ENCODE results near the gene TBCD. TPM values are rescaled to one million over a fixed set of nuclear protein-coding genes. Genes with fewer than 3 reads are reported as not detected.

The TBCD gene
- total RNA-seq, 1 donor from 2014 or later = 84.8 TPM

DNA sequence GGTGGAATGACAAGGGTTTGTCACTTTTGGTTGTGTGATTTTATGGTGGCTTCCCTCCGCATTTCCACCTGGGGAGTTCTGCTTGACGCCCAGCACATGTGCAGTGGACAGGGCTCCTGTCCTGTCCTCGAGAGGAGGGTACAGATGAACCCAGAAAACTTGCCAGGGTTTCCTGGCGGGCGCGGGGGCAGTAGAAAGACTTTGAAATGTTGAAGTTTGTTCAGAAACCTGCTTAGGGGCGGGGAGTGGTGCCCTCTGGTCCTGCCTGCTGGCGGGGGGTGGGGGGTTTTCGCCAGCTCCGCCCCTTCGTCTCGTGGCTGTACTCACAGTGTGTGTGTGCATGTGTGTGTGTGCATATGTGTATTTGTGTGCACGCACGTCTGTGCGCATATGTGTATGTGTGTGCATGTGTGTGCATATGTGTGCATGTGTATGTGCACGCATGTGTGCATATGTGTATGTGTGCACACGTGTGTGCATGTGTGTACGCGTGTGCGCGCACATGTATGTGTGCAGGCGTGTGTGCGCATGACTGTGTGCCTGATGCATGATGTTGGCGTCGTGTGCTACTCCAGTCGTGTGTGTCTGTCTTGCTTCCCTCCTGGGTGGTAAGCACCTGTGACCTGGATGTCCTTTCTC lies 28.6 kb upstream of the TBCD start:
- H3K4me1 ChIP-seq = no peaks in the 10 kb centered on the region
- TF ChIP-seq, protein P1, sequence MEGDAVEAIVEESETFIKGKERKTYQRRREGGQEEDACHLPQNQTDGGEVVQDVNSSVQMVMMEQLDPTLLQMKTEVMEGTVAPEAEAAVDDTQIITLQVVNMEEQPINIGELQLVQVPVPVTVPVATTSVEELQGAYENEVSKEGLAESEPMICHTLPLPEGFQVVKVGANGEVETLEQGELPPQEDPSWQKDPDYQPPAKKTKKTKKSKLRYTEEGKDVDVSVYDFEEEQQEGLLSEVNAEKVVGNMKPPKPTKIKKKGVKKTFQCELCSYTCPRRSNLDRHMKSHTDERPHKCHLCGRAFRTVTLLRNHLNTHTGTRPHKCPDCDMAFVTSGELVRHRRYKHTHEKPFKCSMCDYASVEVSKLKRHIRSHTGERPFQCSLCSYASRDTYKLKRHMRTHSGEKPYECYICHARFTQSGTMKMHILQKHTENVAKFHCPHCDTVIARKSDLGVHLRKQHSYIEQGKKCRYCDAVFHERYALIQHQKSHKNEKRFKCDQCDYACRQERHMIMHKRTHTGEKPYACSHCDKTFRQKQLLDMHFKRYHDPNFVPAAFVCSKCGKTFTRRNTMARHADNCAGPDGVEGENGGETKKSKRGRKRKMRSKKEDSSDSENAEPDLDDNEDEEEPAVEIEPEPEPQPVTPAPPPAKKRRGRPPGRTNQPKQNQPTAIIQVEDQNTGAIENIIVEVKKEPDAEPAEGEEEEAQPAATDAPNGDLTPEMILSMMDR (IDR thresholded peaks at IDR 0.05) = no peak
- H3K9me3 ChIP-seq = no peaks in the 10 kb centered on the region
- H3K36me3 ChIP-seq = peaks cover 78% of the 10 kb centered on the region
- intact Hi-C loops (cut with DNase I) = no loop called here
- no peak for ATAC-seq
- DNase-seq = no peak
- no peak overlapping the region for H3K4me3 ChIP-seq
- H3K27me3 ChIP-seq (ENCODE audit: low read depth) = no peaks in the 10 kb centered on the region
- H3K27ac ChIP-seq = no peak overlapping the region

DNA sequence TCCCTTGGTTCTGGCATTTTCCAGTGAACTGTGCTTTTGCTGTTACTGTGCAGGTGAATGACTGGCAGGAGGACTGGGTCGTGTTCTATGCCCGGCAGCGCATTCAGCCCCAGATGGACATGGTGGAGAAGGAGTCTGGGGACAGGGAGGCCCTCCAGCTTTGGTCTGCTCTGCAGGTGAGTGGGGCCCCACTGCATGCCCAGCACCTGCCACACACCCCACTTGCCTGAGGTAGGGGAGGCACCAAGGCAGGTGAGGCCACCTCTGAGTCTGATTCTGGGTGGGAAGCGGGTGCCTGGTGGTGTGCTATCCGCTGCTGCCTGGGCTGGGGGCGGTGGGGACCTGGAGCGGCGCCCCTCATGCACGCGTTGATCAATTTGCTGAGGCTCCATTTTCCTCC lies 25.4 kb upstream of the TBCD start:
- DNase-seq (no peak), ATAC-seq (no peak)
- intact Hi-C loops (cut with DNase I) = no loop called here

DNA sequence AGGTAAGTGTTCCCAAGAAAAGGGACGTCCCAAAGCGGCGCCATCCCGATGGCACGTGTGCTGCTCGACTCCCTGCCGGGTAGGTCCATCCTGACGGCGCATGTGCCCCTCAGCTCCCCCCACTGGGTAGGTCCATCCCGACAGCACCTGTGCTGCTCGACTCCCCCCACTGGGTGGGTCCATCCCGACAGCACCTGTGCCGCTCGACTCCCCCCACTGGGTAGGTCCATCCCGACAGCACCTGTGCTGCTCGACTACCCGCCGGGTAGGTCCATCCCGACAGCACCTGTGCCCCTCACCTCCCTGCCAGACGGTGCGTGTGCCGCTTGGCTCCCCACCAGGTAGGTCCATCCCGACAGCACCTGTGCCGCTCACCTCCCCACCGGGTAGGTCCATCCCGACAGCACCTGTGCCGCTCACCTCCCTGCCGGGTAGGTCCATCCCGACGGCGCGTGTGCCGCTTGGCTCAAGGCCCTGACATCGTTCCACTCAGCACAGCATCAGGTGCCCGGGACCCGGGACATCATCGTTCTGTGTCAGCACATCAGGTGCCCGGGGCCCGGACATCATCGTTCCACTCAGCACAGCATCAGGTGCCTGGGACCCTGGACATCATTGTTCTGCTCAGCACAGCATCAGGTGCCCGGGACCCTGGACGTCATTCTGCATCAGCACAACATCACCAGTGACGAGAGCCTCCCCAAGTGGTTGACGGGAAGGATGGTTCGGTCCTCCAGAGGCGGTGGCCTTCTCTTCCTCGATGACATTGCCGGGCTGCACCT lies 22.2 kb upstream of the TBCD start:
- DNase-seq (no peak), ATAC-seq (peak in 1 of 2 donors; percentile 23)
- Histone ChIP-seq H3K36me3 (peaks cover 40% of the 10 kb centered on the region), H3K4me3 (no peak overlapping the region), H3K27ac (no peak overlapping the region), H3K27me3 (ENCODE audit: low read depth) (no peaks in the 10 kb centered on the region), H3K9me3 (no peaks in the 10 kb centered on the region), H3K4me1 (peaks cover under 1% of the 10 kb centered on the region)
- TF ChIP-seq, protein P1 (IDR thresholded peaks at IDR 0.05) = no peak
- intact Hi-C loops (cut with DNase I) = no loop called here

More for the DNA sequence above, 25.4 kb upstream of the TBCD start:
- TF ChIP-seq, protein P1 (IDR thresholded peaks at IDR 0.05) = no peak
- Histone ChIP-seq H3K9me3 (no peaks in the 10 kb centered on the region), H3K27ac (no peak overlapping the region), H3K27me3 (ENCODE audit: low read depth) (no peaks in the 10 kb centered on the region), H3K36me3 (peaks cover 65% of the 10 kb centered on the region), H3K4me3 (no peak overlapping the region), H3K4me1 (no peaks in the 10 kb centered on the region)

DNA sequence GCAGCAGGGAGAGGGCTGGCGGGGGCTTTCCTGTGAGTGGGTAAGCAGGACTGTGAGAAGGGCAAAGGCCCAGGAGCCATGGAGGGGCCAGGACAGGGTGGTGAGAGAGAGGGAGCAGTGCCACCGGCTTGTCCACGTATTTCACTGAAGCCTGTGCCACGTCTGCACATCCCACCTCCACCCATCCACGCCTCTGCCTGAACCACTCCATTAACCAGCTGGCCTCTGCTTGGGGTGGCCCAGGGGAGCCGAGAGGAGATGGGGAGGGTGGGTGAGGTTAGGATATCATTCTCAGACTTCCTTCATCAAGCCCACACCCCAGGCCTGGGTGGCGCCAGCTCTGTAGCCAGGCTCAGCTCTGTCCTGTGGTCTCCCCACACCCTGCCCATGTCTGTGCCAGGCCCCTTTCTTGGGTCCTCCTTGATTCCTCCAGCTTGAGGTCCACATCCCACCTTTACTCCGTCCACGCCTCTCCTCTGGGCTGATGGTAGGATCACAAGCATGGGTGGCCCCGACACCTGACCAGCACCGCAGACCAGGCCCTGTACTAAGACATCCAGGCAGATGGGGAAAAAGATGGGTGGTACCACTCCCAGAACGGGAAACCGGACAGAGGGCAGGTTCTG lies 19.6 kb upstream of the TBCD start:
- intact Hi-C loops (cut with DNase I) = no loop called here
- Histone ChIP-seq H3K4me1 (peaks cover 17% of the 10 kb centered on the region), H3K9me3 (no peaks in the 10 kb centered on the region), H3K27me3 (ENCODE audit: low read depth) (no peaks in the 10 kb centered on the region), H3K27ac (no peak overlapping the region), H3K36me3 (peaks cover 24% of the 10 kb centered on the region), H3K4me3 (no peak overlapping the region)
- TF ChIP-seq, protein P1 (IDR thresholded peaks at IDR 0.05) = no peak
- DNase-seq = no peak
- no peak for ATAC-seq

DNA sequence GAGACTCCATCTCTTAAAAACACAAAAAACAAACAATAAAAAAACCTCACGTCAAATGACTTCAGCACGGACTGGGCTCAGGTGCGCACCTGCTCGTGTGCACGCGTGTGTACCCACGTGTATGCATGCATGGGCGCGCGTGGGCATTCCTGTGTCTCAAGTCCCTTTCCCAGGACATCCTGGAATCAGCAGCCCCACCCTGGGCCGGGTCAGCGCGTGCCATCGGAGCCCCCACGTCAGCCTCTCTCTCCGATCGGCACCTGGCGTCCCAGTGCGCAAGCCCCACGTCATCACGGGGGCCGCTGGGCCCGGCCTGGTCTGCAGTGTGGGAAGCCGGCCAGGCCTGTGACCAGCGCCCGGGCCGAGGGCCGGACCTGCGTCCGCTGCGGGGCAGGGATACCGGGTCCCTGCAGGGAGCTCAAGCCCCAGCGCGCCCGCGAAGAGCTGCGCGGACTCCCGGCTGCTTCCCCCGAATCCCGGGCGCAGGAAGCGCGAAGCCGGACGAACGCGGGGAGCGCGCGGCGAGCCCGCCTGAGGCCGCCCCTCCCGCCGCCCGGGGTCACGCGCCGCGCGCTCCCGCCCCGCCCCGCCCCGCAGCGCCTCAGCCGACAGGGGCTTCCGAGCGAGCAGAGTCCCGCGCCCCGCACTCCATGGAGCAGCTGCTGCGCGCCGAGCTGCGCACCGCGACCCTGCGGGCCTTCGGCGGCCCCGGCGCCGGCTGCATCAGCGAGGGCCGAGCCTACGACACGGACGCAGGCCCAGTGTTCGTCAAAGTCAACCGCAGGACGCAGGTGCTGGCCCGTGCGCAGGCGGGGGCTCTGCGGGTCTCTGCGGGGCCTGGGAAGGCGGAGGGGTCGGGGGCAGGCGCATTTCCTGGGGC lies 16.6 kb upstream of the TBCD start, which contains the start of gene FN3K:
FN3K (plus strand) TSS at position 629 of the 880 bp plus-strand sequence; CDS start at position 651, 22 bp downstream.
- DNase-seq (peak; percentile 81), ATAC-seq (peak; percentile 82 to 86)
- H3K27me3 ChIP-seq (ENCODE audit: low read depth) = no peaks in the 10 kb centered on the region
- H3K27ac ChIP-seq = peak within 1 kb of the TSS; percentile 83
- H3K4me3 ChIP-seq = peak within 1 kb of the TSS; percentile 74
- intact Hi-C loops (cut with DNase I) = no loop called here
- no peaks in the 10 kb centered on the region for H3K9me3 ChIP-seq
- H3K36me3 ChIP-seq = peaks cover 10% of the 10 kb centered on the region
- TF ChIP-seq, protein P1 (IDR thresholded peaks at IDR 0.05) = no peak
- peaks cover 17% of the 10 kb centered on the region for H3K4me1 ChIP-seq

Measured in lower lobe of right lung (tissue), 2 donors.